Gastrocnemius medialis (tissue), 4 donors: ENCODE data around the gene MOGAT3. TPM values are rescaled to one million over a fixed set of nuclear protein-coding genes. Genes with fewer than 3 reads are reported as not detected.

Experiments used
- ATAC-seq, 2 donors: fragments of 150-250 bp; one replicate each; pipeline ENCODE4 v1.9.1; 2016
- DNase-seq, 2 donors: peaks; one replicate each; pipeline ENCODE4 v3.0.0-alpha.2; 2019
- H3K27ac ChIP-seq, 4 donors: fragments of 200-600 bp; sonication (generic); 1 replicate in 1 of 4; 2 replicates in 3 of 4; pipeline ENCODE4 v1.5.1; 2016 to 2018; ENCODE audit warnings: mild to moderate bottlenecking in 2 of 4, moderate library complexity in 1 of 4
- H3K27me3 ChIP-seq, 3 donors: fragments of 200-600 bp; sonication (generic) in 2 of 3; 1 replicate in 1 of 3; 2 replicates in 2 of 3; pipeline versions ENCODE4 v1.5.1 to v1.6.0; 2016 to 2019; ENCODE audit warnings: mild to moderate bottlenecking in 1 of 3, moderate library complexity in 1 of 3
- H3K36me3 ChIP-seq, 2 donors: fragments of 200-600 bp; sonication (generic) in 1 of 2; one replicate each; pipeline ENCODE4 v1.5.1; 2017 to 2018
- H3K4me1 ChIP-seq, 2 donors: fragments of 200-600 bp; sonication (generic) in 1 of 2; one replicate each; pipeline ENCODE4 v1.5.1; 2016 to 2017; ENCODE audit warnings: mild to moderate bottlenecking in 2 of 2
- H3K4me3 ChIP-seq, 4 donors: fragments of 200-600 bp; sonication (generic) in 3 of 4; 1 replicate in 1 of 4; 2 replicates in 3 of 4; pipeline ENCODE4 v1.5.1; 2016 to 2019; ENCODE audit warnings: mild to moderate bottlenecking in 2 of 4
- H3K9me3 ChIP-seq, 3 donors: fragments of 200-600 bp; sonication (generic) in 2 of 3; 1 replicate in 1 of 3; 2 replicates in 2 of 3; pipeline ENCODE4 v1.5.1; 2016 to 2019
- POLR2A ChIP-seq, 2 donors: fragments of 450-650 bp; IDR thresholded peaks; one replicate each; pipeline ENCODE4 v1.6.1; 2017; ENCODE audit warnings: antibody characterized with exemption in 2 of 2, mild to moderate bottlenecking in 2 of 2, moderate library complexity in 2 of 2
- in situ Hi-C, 4 donors: fragments of 200-750 bp; cut with MboI; loops; one replicate each; pipeline versions ENCODE4 v1.15.0 to v1.8.0; 2017; ENCODE audit warnings: low sequenced_read_pairs in 4 of 4
- intact Hi-C: fragments of 100-400 bp; cut with DNase I; formaldehyde crosslinking; loops from one replicate; pipeline ENCODE4 v1.15.1; 2023; ENCODE audit warnings: low total_unique reads
- total RNA-seq, 4 donors: library from RNA; depleted of rRNA; stranded (reverse); fragments of >200 nt; gene quantifications; one replicate each; pipeline versions ENCODE4 v1.1.0 to v1.2.3, GENCODE V29; 2016
- TF ChIP-seq, protein P1 (sequence below), 5 experiments: fragments of 450-650 bp in 3 of 5; fragments of 200-600 bp in 2 of 5; sonication (generic) in 2 of 5; IDR thresholded peaks in 4 of 5; conservative IDR thresholded peaks in 1 of 5; 1 replicate in 4 of 5; 2 replicates in 1 of 5; pipeline ENCODE4 v1.5.1; 2016 to 2019; ENCODE audit warnings: antibody characterized with exemption in 5 of 5, mild to moderate bottlenecking in 3 of 5, moderate library complexity in 3 of 5

MOGAT3 gene
- total RNA-seq, 4 donors from 2014 or later: not detected

DNA sequence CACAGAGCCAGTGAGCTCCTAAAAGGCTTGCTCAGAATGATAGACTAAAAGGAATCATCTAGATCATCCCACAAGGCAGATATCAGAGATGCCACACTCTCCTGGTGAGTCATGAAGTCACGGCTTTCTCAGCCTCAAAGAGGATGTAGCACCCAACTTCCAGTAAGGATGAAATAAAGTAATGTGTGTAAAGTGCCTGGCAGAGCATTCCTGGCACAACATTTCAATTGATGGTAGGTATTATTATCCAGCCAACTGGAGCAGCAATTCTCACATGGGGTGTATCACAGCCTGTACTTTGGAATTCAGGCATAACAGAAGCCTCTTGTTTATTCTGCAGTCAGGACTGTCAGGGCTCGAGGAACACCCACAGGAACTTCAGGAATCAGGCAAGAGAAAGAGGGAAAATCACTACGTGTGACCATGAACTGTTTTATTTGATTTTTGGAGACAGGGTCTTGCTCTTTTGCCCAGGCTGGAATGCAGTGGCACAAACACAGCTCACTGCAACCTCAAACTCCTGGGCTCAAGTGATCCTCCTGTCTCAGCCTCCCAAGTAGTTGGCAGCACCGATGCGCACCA, 15.5 kb downstream of the MOGAT3 start:
- no peak overlapping the region for H3K27ac ChIP-seq
- H3K27me3 ChIP-seq: peaks cover 14 to 28% (median 18%) of the 10 kb centered on the region in 3 donors
- no peak overlapping the region for H3K4me3 ChIP-seq
- H3K36me3 ChIP-seq: no peaks in the 10 kb centered on the region
- DNase-seq (no peak), ATAC-seq (no peak)
- intact Hi-C loops: no loop called here
- H3K9me3 ChIP-seq: no peaks in the 10 kb centered on the region
- no peak for TF ChIP-seq POLR2A (IDR thresholded peaks at IDR 0.05)
- TF ChIP-seq, protein P1, sequence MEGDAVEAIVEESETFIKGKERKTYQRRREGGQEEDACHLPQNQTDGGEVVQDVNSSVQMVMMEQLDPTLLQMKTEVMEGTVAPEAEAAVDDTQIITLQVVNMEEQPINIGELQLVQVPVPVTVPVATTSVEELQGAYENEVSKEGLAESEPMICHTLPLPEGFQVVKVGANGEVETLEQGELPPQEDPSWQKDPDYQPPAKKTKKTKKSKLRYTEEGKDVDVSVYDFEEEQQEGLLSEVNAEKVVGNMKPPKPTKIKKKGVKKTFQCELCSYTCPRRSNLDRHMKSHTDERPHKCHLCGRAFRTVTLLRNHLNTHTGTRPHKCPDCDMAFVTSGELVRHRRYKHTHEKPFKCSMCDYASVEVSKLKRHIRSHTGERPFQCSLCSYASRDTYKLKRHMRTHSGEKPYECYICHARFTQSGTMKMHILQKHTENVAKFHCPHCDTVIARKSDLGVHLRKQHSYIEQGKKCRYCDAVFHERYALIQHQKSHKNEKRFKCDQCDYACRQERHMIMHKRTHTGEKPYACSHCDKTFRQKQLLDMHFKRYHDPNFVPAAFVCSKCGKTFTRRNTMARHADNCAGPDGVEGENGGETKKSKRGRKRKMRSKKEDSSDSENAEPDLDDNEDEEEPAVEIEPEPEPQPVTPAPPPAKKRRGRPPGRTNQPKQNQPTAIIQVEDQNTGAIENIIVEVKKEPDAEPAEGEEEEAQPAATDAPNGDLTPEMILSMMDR (IDR thresholded peaks at IDR 0.05 in 4 of 5, conservative IDR thresholded peaks at IDR 0.05 in 1 of 5): no peak
- in situ Hi-C loops: no loop called here
- no peaks in the 10 kb centered on the region for H3K4me1 ChIP-seq

GRCh38 chr7:101180130-101180755, 20.6 kb downstream of the MOGAT3 start, which contains the start of gene NAT16:
Gene NAT16, minus strand, starts transcription at chr7:101180293. Its CDS starts 5,486 bp downstream, at chr7:101174807.
- no peak for DNase-seq
- no peak for ATAC-seq
- intact Hi-C loops: no loop called here
- Histone ChIP-seq H3K27ac (no peak within 1 kb of the TSS), H3K9me3 (no peaks in the 10 kb centered on the region), H3K4me1 (peaks cover 0 to 3% of the 10 kb centered on the region in 2 donors), H3K4me3 (no peak within 1 kb of the TSS), H3K27me3 (peaks cover 55 to 75% (median 67%) of the 10 kb centered on the region in 3 donors), H3K36me3 (no peaks in the 10 kb centered on the region)
- no peak for TF ChIP-seq POLR2A (IDR thresholded peaks at IDR 0.05)
- TF ChIP-seq, protein P1 (IDR thresholded peaks at IDR 0.05 in 4 of 5, conservative IDR thresholded peaks at IDR 0.05 in 1 of 5): no peak
- in situ Hi-C loops: no loop called here

- DNase-seq (no peak), ATAC-seq (no peak)
- intact Hi-C loops: no loop called here
- in situ Hi-C loops: no loop called here
- Histone ChIP-seq H3K4me3 (no peak overlapping the region), H3K9me3 (no peaks in the 10 kb centered on the region), H3K27ac (no peak overlapping the region), H3K27me3 (peaks cover 59 to 75% (median 72%) of the 10 kb centered on the region in 3 donors), H3K36me3 (no peaks in the 10 kb centered on the region), H3K4me1 (peaks cover 0 to 3% of the 10 kb centered on the region in 2 donors)
- TF ChIP-seq POLR2A (IDR thresholded peaks at IDR 0.05): no peak
- TF ChIP-seq, protein P1 (IDR thresholded peaks at IDR 0.05 in 4 of 5, conservative IDR thresholded peaks at IDR 0.05 in 1 of 5): no peak
Observed at GRCh38 chr7:101179713-101180112, 21.1 kb downstream of the MOGAT3 start.

DNA sequence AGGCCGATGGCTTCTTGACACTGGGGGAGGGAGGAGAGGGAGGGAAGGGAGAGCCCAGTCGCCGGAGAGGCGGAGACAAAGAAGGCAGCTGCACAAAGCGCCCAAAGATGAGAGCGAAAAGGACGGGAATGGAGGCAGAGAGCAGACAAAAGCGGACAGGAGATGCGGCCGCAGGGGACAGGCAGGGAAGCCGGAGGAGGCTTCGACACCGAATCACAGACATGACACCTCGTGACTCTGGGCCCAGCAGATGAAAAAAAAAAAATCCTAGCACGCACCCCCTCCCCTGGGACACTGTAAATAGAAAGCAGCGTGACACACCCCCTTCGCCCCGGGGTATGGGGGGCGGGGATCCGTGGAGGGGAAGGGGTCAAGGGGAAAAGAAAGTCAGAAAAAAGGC, 21.7 kb downstream of the MOGAT3 start:
- intact Hi-C loops (no loop called here), in situ Hi-C loops (no loop called here)
- Histone ChIP-seq H3K36me3 (no peaks in the 10 kb centered on the region), H3K4me3 (no peak overlapping the region), H3K9me3 (no peaks in the 10 kb centered on the region), H3K4me1 (peaks cover 0 to 4% of the 10 kb centered on the region in 2 donors), H3K27ac (no peak overlapping the region), H3K27me3 (peaks cover 64 to 78% (median 73%) of the 10 kb centered on the region in 3 donors)
- TF ChIP-seq, protein P1 (IDR thresholded peaks at IDR 0.05 in 4 of 5, conservative IDR thresholded peaks at IDR 0.05 in 1 of 5): no peak
- no peak for TF ChIP-seq POLR2A (IDR thresholded peaks at IDR 0.05)
- no peak for ATAC-seq
- no peak for DNase-seq
